Rectal smooth muscle tissue (tissue), 1 donor: ENCODE results near the gene FGF18.

ENCODE experiments used
- H3K27ac ChIP-seq: one replicate; pipeline ENCODE4 v1.7.0; 2013; ENCODE audit warnings: low read depth, low read length, inconsistent platforms
- H3K27me3 ChIP-seq: one replicate; pipeline ENCODE4 v1.7.0; 2013; ENCODE audit warnings: low read length; ENCODE audit not compliant: control insufficient read depth, insufficient read depth
- H3K36me3 ChIP-seq: one replicate; pipeline ENCODE4 v1.7.0; 2013; ENCODE audit warnings: low read length; ENCODE audit not compliant: control insufficient read depth, insufficient read depth
- H3K4me1 ChIP-seq: one replicate; pipeline ENCODE4 v1.7.0; 2013; ENCODE audit warnings: low read length; ENCODE audit not compliant: control insufficient read depth, insufficient read depth
- H3K4me3 ChIP-seq: one replicate; pipeline ENCODE4 v1.7.0; 2013; ENCODE audit warnings: low read length
- H3K9ac ChIP-seq: one replicate; pipeline ENCODE4 v1.7.0; 2013; ENCODE audit warnings: low read length

Gene FGF18

DNA sequence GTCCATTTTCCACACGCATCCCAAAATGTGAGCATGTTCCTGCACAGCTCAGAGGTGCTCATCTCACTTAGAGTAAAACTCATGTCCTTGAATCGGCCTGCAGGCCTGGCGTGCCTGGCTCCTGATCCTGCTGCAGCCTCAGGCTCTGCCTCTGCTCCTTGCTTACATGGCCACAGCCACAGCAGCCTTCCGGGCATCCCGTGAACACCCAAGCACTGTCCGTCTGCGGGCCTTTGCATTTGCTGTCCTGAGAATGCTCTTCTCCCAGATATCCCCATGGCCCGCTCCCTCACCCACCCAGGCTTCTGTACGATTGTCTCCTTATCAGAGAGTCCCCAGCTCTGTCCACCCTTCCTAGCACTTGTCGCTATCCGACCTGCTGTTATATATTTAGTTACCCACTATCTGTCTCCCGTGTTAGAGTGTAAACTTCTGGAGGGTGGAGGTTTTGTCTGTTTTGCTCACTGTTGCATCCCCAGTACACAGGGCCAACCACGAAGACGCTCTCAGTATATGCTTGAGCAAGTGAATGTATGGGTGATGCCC is 21.9 kb downstream of the FGF18 start:
- Histone ChIP-seq H3K36me3 (no peaks in the 10 kb centered on the region), H3K4me3 (no peak overlapping the region), H3K27ac (no peak overlapping the region), H3K9ac (no peak overlapping the region), H3K4me1 (no peaks in the 10 kb centered on the region), H3K27me3 (no peaks in the 10 kb centered on the region)

DNA sequence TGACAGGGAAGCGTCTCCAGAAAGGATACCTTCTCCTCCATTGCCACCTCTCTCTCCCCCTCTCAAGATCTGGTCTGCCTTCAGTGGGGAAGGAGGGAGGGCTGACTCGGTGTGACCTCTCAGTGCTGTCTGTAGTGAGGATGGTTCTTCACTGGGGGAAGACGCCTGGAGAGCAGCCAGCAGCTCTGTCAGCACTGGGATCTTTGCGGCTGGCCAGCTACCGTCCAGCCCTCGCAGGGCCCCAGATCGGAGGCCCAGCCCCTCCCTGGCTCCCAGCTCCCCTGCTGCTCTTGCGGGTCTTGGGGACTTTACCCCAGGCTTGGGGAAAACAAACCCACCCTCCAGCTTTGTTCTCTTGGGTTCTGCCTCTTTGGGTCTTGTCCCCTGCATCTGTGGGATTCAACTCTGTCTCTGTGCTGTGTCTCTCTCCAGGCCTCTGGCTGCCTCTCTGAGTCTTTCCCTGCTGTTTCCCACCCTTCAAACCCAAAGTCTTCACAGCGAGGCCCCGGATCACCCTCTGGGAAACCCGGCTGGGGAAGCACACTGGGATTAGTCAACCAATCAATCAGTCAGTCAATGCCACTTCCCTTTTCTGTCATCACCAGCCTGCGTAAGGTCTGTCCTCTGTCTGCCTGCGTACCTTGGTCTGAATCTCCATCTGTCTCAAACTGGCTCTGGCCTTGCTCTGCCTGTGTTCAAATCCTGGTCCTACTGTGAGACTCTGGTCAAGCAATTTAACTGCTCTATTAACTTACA is 23.0 kb downstream of the FGF18 start:
- H3K36me3 ChIP-seq: no peaks in the 10 kb centered on the region
- H3K27ac ChIP-seq: no peak overlapping the region
- H3K4me3 ChIP-seq: no peak overlapping the region
- H3K27me3 ChIP-seq: no peaks in the 10 kb centered on the region
- no peak overlapping the region for H3K9ac ChIP-seq
- no peaks in the 10 kb centered on the region for H3K4me1 ChIP-seq

DNA sequence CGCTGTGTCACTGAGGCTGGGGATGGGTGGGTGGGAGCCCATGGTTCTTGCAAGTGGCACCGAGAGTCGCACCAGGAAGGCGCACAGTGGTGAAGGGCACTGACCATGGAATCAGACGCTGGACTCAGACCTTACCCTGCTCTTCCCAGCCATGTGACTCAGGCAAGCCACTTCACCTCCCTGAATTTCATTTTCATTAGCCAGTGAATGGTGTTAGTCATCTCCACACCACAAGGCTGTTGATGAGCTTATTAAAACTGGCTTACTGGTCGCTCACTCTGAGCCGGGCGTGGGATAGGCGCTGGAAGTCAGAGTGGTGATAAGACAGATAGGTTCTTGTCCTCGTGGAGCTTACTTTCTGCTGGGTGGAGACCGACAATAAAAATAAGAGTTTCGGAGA is 25.1 kb downstream of the FGF18 start:
- Histone ChIP-seq H3K27ac (no peak overlapping the region), H3K4me1 (no peaks in the 10 kb centered on the region), H3K27me3 (no peaks in the 10 kb centered on the region), H3K36me3 (no peaks in the 10 kb centered on the region), H3K4me3 (no peak overlapping the region), H3K9ac (no peak overlapping the region)

DNA sequence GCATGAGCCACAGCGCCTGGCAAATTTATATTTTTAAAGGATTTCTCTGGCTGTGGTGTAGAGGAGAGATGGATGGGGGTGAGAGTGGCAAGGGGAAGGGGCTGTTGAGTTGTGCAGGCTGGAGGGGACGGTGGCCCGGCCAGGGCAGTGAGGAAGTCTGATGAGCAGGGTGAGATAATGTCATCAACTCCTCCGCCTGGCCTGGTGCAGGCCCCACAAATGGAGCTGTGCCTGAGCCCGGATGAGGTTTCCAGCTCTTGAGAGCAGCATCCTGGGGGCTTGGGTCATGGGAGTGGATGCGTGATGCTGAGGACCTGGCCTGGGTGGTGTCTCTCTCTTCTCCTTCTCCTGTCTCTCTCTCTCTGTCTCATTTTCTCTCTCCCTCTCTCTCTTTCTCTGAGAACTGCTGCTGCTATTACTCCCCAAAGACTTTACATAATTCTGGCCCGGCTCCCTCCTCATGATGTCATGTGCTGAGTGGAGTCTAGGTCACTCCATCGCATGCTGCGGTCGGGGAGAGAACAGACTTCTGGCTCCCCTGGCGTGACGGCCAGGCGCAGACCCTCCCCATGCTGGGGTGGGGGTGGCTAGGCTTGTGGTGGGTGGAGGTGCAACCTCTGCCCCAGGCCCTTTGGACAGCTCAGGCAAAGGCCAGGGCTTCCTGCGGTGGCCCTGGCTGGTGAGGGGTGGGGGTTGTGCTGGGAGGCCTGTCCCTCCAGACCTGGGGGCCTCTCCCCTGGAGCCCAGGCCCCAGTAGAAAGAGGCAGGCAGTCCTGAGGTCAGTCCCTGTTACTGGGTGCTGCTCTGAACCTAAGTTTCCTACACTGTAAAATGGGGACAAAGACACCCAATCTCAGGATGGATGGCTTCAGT is 26.4 kb downstream of the FGF18 start:
- H3K4me1 ChIP-seq: peaks cover 3% of the 10 kb centered on the region
- no peak overlapping the region for H3K9ac ChIP-seq
- H3K4me3 ChIP-seq: no peak overlapping the region
- H3K36me3 ChIP-seq: no peaks in the 10 kb centered on the region
- H3K27ac ChIP-seq: no peak overlapping the region
- H3K27me3 ChIP-seq: no peaks in the 10 kb centered on the region

DNA sequence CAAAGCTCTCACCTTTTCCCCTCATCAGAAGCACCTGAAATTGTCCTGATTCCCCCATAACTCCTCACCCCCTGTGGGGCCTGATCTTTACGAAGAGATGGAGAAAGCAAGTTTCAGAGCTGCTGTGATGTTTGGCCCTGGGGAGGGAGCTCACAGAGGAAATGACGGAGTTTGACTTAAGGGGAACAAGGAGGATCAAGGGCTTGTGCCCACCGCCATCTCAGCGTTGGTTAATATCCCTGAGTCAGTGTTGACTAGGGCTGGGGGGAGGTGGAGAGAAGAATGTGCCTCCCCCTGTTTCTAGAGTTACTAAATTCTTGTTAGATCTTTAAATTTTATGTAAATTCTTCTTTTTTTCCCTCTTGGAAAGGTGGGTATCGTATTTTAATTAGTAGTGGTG is 27.8 kb downstream of the FGF18 start:
- no peaks in the 10 kb centered on the region for H3K36me3 ChIP-seq

DNA sequence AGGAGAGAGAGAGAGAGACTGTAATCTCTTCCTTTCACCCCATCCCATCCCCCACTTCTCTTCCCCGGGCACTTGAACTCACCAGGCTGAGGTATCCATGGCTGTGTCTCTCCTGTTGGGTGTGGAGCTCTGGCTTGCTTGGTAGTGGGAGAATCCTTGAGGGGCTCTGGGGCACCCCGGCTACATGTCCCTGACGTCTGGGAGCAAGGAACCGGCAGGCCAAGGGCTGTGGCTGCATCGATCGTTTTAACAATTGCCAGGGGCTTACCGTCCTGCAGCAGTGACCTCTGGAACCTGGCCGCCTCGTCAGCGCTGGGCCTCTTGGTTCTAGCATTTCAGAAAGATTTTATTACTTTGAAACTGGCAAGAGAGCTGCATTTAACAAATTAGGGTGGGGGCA is 30.0 kb downstream of the FGF18 start:
- H3K27me3 ChIP-seq: no peaks in the 10 kb centered on the region
- H3K9ac ChIP-seq: no peak overlapping the region
- H3K27ac ChIP-seq: no peak overlapping the region
- H3K36me3 ChIP-seq: no peaks in the 10 kb centered on the region
- H3K4me3 ChIP-seq: no peak overlapping the region
- peaks cover 3% of the 10 kb centered on the region for H3K4me1 ChIP-seq

More for the DNA sequence above, 27.8 kb downstream of the FGF18 start:
- H3K27ac ChIP-seq: no peak overlapping the region
- H3K4me3 ChIP-seq: no peak overlapping the region
- H3K9ac ChIP-seq: no peak overlapping the region
- peaks cover 3% of the 10 kb centered on the region for H3K4me1 ChIP-seq
- no peaks in the 10 kb centered on the region for H3K27me3 ChIP-seq

DNA sequence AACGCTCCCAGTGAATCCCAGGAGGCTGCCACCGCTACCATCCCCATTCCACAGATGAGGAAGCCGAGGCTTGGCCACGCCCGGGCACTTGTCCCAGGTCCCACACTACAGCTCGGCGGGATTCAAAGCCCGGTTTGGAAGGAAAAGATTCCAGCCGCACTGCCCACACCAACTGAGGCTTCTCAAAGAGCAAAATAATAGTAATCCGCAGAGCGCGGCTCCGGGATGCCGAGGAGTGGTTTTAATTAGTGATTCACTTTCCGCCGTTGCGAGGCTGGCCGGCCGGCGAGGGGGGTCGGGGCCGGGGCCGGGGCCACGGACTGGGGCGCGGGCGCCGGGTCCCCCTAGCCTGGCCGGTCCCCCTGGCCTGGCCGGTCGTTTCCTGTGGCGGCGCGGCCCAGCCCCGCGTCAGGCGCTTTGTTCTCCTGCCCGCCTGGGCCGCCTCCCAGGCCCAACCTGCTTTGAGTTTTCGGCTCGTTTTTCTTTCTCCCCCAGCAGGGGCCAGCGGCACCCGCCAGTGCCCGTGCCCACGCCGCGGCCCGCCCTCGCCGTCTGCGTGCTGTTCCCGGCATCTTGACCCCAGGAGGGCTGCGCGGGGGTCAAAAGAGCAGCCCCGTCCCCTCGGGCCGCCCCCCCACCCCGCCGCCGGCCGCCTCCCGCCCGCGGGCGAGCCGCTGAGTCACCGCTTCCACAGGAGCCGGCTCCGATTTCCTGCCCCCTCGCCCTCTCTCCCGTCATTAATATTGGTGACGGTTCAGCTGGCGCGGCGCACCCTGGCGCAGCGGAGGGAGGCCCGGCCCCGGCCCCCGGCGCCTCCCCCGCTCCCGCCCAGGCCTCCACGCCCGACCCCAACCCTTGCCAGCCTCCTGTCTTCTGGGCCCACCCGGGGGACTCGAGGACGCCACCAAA is 31.2 kb downstream of the FGF18 start:
- no peaks in the 10 kb centered on the region for H3K27me3 ChIP-seq
- peaks cover 3% of the 10 kb centered on the region for H3K4me1 ChIP-seq
- H3K27ac ChIP-seq: peak overlapping the region; percentile 48
- H3K9ac ChIP-seq: no peak overlapping the region
- no peaks in the 10 kb centered on the region for H3K36me3 ChIP-seq
- no peak overlapping the region for H3K4me3 ChIP-seq

DNA sequence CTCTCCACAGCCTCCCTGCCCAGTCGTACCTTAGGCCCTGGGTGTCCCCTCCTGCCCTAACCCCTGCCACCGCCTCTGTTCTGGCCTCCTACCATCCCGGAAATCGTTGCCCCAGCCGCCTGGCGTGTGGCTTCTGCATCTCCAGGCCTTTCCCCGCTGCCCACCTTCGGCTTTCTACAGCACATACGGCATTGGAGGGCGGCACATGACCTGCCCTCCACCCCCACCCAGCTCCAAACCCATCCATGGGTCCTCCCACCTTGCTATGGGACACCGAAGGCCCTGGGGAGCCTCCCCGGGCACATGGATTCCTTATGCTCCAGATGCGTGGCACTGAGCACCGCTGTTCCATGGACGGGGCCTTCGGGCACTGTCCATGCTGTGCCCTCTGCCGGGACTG is 32.0 kb downstream of the FGF18 start:
- Histone ChIP-seq H3K4me3 (no peak overlapping the region), H3K27ac (no peak overlapping the region), H3K27me3 (no peaks in the 10 kb centered on the region), H3K36me3 (no peaks in the 10 kb centered on the region), H3K9ac (no peak overlapping the region), H3K4me1 (peaks cover 3% of the 10 kb centered on the region)

DNA sequence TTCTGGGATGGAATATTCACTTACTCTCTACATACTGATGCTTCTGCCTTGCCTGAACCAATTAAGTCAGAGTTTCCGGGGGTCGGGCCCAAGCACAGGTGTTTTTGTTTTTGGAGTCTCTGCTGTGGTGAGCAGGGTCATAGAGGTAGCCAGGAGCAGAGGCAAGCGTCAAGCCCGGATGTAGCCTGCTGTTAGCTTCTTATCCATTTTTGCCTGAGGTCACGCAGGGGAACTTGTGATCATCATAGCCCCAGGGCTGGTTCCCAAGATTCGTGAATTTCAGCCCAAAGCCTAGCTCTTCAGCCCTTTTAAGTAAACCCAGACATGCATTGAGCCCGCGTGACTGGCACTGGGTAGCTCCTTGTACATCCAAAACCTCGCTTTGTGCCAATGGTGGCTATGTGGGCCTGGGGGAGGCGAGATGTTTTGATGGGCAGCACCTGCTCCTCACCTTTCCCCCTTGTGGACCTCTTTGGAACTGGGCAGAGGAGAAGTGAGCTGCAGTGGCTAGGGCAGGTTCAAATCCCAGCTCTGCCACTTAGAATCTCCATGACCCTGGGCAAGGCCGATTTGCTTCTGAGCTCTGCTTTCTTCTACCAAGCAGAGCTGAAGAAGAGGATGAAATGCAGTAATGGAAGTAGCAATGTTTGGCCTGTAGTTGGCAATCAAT is 33.7 kb downstream of the FGF18 start:
- Histone ChIP-seq H3K9ac (no peak overlapping the region), H3K4me3 (no peak overlapping the region), H3K27me3 (no peaks in the 10 kb centered on the region), H3K4me1 (peaks cover 3% of the 10 kb centered on the region), H3K27ac (no peak overlapping the region), H3K36me3 (no peaks in the 10 kb centered on the region)

DNA sequence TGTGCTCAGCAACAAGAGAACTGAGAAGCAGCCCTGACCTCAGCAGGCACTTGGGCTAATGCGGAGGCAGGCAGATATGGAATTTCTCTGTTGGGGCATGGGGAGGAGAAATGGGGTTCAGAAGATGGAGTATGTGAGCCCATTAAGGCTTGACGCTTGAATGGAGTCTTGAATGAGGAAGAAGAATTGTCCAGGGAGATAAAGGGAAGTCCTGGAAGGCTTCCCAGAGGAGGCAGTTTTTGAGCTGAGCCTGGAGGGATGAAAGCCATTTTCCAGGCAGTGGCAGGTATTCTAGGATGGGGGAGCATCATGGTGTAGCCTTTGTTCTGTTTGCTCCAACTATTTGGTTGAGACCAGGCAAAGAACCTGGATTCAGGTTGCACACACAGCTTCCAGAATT is 34.5 kb downstream of the FGF18 start:
- H3K27me3 ChIP-seq: no peaks in the 10 kb centered on the region
- no peak overlapping the region for H3K4me3 ChIP-seq
- H3K9ac ChIP-seq: no peak overlapping the region
- no peaks in the 10 kb centered on the region for H3K36me3 ChIP-seq
- H3K27ac ChIP-seq: no peak overlapping the region
- H3K4me1 ChIP-seq: peaks cover 3% of the 10 kb centered on the region

DNA sequence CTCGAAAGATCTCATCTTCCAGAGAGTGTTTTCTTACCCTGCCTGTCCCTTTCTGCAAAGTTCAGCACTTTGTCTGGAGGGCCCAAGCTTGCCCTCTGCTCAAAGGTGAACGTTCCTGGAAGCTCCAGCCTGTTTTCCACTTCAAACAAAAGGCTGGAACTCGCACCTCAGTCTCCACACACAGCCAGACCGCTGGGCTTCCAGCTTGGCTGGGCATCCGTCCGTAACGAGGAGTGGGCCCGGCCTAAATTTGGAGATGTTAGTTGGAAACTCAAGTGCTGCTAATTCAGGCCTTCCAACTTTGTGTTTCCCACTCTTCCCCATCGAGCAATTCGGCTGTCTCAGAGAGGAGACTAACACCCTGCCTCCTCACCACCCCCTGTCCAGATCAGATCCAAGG is 35.1 kb downstream of the FGF18 start:
- Histone ChIP-seq H3K27me3 (no peaks in the 10 kb centered on the region), H3K27ac (no peak overlapping the region), H3K36me3 (no peaks in the 10 kb centered on the region), H3K4me1 (peaks cover 3% of the 10 kb centered on the region), H3K9ac (no peak overlapping the region), H3K4me3 (no peak overlapping the region)
